GM23338 (cell line): ENCODE measurements around the gene IBA57.

ENCODE experiments used
- CREB1 ChIP-seq: fragments of 250-450 bp; sonication (Bioruptor Pico); IDR thresholded peaks from 2 replicates; pipeline ENCODE4 v1.5.0; 2020; ENCODE audit warnings: low read depth, mild to moderate bottlenecking, moderate library complexity
- CTCF ChIP-seq, 2 experiments: fragments of 200-600 bp in 1 of 2; sonication (generic) in 1 of 2; conservative IDR thresholded peaks; 2 replicates each; pipeline versions ENCODE4 v1.5.1 to v1.6.1; 2016 to 2017; ENCODE audit warnings: antibody characterized with exemption in 2 of 2, low read depth in 2 of 2, mild to moderate bottlenecking in 2 of 2, moderate library complexity in 1 of 2
- ETS1 ChIP-seq: IDR thresholded peaks from 2 replicates; pipeline ENCODE4 v1.6.1; 2016; ENCODE audit warnings: antibody characterized with exemption
- EZH2 ChIP-seq: fragments of 200-600 bp; sonication (generic); IDR thresholded peaks from one replicate; pipeline ENCODE4 v1.8.0; 2017; ENCODE audit warnings: antibody characterized with exemption, mild to moderate bottlenecking, low read depth; ENCODE audit not compliant: unreplicated experiment
- EZH2phosphoT487 ChIP-seq: fragments of 200-600 bp; sonication (generic); IDR thresholded peaks from one replicate; pipeline ENCODE4 v1.8.1; 2018; ENCODE audit warnings: antibody characterized with exemption; ENCODE audit not compliant: unreplicated experiment
- POLR2AphosphoS5 ChIP-seq: IDR thresholded peaks from 2 replicates; pipeline ENCODE4 v1.6.1; 2016; ENCODE audit warnings: antibody characterized with exemption, low read depth
- STAT1 ChIP-seq: IDR thresholded peaks from one replicate; pipeline ENCODE4 v1.6.1; 2016; ENCODE audit warnings: antibody characterized with exemption; ENCODE audit not compliant: unreplicated experiment
- TF ChIP-seq, protein P1 (sequence below): IDR thresholded peaks from one replicate; pipeline ENCODE4 v1.6.1; 2018; ENCODE audit warnings: antibody characterized with exemption; ENCODE audit not compliant: unreplicated experiment

DNA sequence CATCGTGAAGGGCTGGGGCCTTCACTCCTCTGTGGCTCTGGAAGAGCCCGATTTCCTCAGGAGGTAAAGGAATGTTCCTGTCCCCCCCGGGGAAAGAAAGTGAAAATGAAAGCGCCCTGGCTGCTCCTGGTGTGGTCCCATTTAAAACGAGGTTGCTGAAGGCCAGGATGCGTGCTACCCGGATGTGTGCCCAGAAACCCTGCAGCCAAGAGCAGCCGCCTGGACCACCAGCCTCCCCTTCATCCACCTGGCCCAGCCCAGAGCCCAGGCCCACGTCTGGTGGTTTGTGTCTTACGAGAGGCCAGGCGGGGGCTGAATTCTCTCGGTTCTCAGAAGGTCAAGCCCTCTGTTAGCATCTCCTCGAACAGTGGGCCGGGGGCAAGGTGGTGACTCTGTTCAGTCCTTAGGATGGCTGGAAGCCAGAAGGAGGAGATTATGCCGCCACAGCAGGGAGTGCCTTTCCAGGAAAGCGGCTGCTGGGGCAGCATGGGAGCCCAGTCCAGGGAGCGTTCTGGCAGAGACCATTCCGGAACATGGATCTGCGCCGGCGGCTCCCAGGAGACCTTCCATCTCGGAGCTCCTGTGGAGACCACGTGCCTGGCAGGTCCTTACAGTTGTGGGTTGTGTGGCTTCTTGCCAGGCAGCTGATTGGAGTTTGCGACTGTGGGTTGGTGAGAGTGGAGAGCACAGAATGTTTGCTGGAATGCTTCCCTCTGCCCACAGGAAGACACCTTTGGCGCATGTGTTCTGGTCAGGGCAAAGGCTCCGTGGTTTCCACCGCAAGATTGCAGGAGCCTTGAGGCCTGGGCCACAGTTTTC is 24.2 kb upstream of the IBA57 start:
- TF ChIP-seq CTCF (conservative IDR thresholded peaks at IDR 0.05; ENCODE audit: low read depth in 2 of 2) (no peak), EZH2 (no peak), CREB1 (CRISPR knock-in tag) (no peak), ETS1 (no peak), EZH2phosphoT487 (no peak), STAT1 (no peak), POLR2AphosphoS5 (no peak)
- TF ChIP-seq, protein P1, sequence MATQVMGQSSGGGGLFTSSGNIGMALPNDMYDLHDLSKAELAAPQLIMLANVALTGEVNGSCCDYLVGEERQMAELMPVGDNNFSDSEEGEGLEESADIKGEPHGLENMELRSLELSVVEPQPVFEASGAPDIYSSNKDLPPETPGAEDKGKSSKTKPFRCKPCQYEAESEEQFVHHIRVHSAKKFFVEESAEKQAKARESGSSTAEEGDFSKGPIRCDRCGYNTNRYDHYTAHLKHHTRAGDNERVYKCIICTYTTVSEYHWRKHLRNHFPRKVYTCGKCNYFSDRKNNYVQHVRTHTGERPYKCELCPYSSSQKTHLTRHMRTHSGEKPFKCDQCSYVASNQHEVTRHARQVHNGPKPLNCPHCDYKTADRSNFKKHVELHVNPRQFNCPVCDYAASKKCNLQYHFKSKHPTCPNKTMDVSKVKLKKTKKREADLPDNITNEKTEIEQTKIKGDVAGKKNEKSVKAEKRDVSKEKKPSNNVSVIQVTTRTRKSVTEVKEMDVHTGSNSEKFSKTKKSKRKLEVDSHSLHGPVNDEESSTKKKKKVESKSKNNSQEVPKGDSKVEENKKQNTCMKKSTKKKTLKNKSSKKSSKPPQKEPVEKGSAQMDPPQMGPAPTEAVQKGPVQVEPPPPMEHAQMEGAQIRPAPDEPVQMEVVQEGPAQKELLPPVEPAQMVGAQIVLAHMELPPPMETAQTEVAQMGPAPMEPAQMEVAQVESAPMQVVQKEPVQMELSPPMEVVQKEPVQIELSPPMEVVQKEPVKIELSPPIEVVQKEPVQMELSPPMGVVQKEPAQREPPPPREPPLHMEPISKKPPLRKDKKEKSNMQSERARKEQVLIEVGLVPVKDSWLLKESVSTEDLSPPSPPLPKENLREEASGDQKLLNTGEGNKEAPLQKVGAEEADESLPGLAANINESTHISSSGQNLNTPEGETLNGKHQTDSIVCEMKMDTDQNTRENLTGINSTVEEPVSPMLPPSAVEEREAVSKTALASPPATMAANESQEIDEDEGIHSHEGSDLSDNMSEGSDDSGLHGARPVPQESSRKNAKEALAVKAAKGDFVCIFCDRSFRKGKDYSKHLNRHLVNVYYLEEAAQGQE: no peak
